K562 (cell line): ENCODE results near the gene DGUOK. TPM values are rescaled to one million over a fixed set of nuclear protein-coding genes. Genes with fewer than 3 reads are reported as not detected.

Experiments
- ATAC-seq: fragments of 200-7000 bp; cut with Tn5 transposase; 3 replicates; pipeline ENCODE4 v1.9.1; 2020; ENCODE audit warnings: moderate library complexity
- BruUV-seq: library from RNA; stranded (reverse); fragments of 400-500 nt; replicated peaks from 2 replicates; lab custom pipeline; 2021; lab: Mats Ljungman, UMichigan
- CTCF ChIA-PET: fragments of 300-600 bp; formaldehyde crosslinking; extraction: SDS; loops from one replicate; lab custom pipeline; 2021; ENCODE audit warnings: low intra/inter-chr PET ratio; lab: Yijun Ruan, JAX
- POLR2A ChIA-PET: fragments of 300-600, 350-650 bp; sonication (Branson Sonifier 250); formaldehyde crosslinking; extraction: SDS; loops from one replicate; lab custom pipeline; 2021; ENCODE audit warnings: antibody characterized with exemption, inconsistent platforms; lab: Yijun Ruan, JAX
- DNase-seq, 4 experiments: peaks; one replicate each; pipeline versions ENCODE4 v3.0.0 to v3.0.0-alpha.2; 2011 to 2018; ENCODE audit warnings: low spot score in 3 of 4, mixed read lengths in 3 of 4; ENCODE audit errors: extremely low read depth in 1 of 4
- FAIRE-seq: peaks from 2 replicates; lab custom pipeline; 2011; peaks lifted over from hg19 to GRCh38; lab: Jason Lieb, UNC
- H2AFZ ChIP-seq: 2 replicates; pipeline ENCODE4 v1.6.0; 2011; ENCODE audit warnings: low read depth, low read length, control low read depth, inconsistent platforms
- H3K27ac ChIP-seq: fragments of 200-600 bp; 3 replicates; pipeline ENCODE4 v1.8.0; 2011; ENCODE audit warnings: low read depth, mild to moderate bottlenecking, control low read depth, inconsistent platforms, low read length, moderate library complexity, mixed read lengths; ENCODE audit errors: extremely low read depth
- H3K27me3 ChIP-seq, 2 experiments: fragments of 300-600 bp in 1 of 2; 2 replicates in 1 of 2; 3 replicates in 1 of 2; pipeline versions ENCODE4 v1.6.0 to v1.8.0; 2011; ENCODE audit warnings: inconsistent platforms in 2 of 2, low read length in 2 of 2, mild to moderate bottlenecking in 1 of 2, mixed read lengths in 1 of 2, moderate library complexity in 1 of 2; ENCODE audit not compliant: control insufficient read depth in 2 of 2, insufficient read depth in 2 of 2
- H3K36me3 ChIP-seq: fragments of 300-600 bp; 3 replicates; pipeline ENCODE4 v1.8.0; 2011; ENCODE audit warnings: mild to moderate bottlenecking, low read length, inconsistent platforms; ENCODE audit not compliant: control insufficient read depth, insufficient read depth
- H3K4me1 ChIP-seq, 2 experiments: fragments of 200-600 bp in 1 of 2; replicated peaks in 1 of 2; 2 replicates in 1 of 2; 3 replicates in 1 of 2; pipeline versions ENCODE4 v1.5.1 to v1.8.0; 2011; ENCODE audit warnings: inconsistent platforms in 2 of 2, low read length in 2 of 2, mild to moderate bottlenecking in 1 of 2, mixed read lengths in 1 of 2, moderate library complexity in 1 of 2; ENCODE audit not compliant: control insufficient read depth in 2 of 2, insufficient read depth in 2 of 2
- H3K4me2 ChIP-seq: 2 replicates; pipeline ENCODE4 v1.6.1; 2011; ENCODE audit warnings: low read length, control low read depth, inconsistent platforms, mixed read lengths; ENCODE audit not compliant: insufficient read depth
- H3K4me3 ChIP-seq: fragments of 200-600 bp; sonication (generic), shearing (Covaris generic); 2 replicates; pipeline ENCODE4 v1.5.1; 2016; ENCODE audit warnings: control low read depth, inconsistent platforms
- H3K79me2 ChIP-seq: fragments of 200-600 bp; 3 replicates; pipeline ENCODE4 v1.8.0; 2011; ENCODE audit warnings: low read length, inconsistent platforms; ENCODE audit not compliant: control insufficient read depth, insufficient read depth
- H3K9ac ChIP-seq, 2 experiments: 2 replicates each; pipeline versions ENCODE4 v1.6.0 to v1.6.1; 2011; ENCODE audit warnings: low read depth in 2 of 2, low read length in 2 of 2, control low read depth in 1 of 2, inconsistent platforms in 1 of 2, mild to moderate bottlenecking in 1 of 2, mixed read lengths in 1 of 2; ENCODE audit not compliant: insufficient read depth in 1 of 2
- H3K9me1 ChIP-seq: one replicate; pipeline ENCODE4 v1.6.0; 2011; ENCODE audit warnings: inconsistent platforms, mild to moderate bottlenecking, low read length, moderate library complexity; ENCODE audit not compliant: control insufficient read depth, insufficient read depth
- H3K9me3 ChIP-seq: replicated peaks from 2 replicates; pipeline ENCODE4 v1.5.1; 2011; ENCODE audit warnings: low read depth, low read length, inconsistent platforms; ENCODE audit not compliant: control insufficient read depth, insufficient read depth
- H4K20me1 ChIP-seq: replicated peaks from 2 replicates; pipeline ENCODE4 v1.6.1; 2011; ENCODE audit warnings: low read length, inconsistent platforms, mixed read lengths; ENCODE audit not compliant: control insufficient read depth, insufficient read depth
- RBFOX2 ChIP-seq: fragments of 200-400 bp; formaldehyde crosslinking; IDR thresholded peaks from 2 replicates; pipeline ENCODE4 v1.6.1; 2017; ENCODE audit warnings: low read depth, mild to moderate bottlenecking, low read length, moderate library complexity
- RBM39 ChIP-seq: fragments of 200-400 bp; formaldehyde crosslinking; optimal IDR thresholded peaks from 2 replicates; pipeline ENCODE3; 2018; ENCODE audit warnings: low read depth, low read length
- SUPT5H ChIP-seq: fragments of 450-650 bp; IDR thresholded peaks from 2 replicates; pipeline ENCODE4 v1.6.1; 2016
- WGBS: fragments of 100-300 bp; shearing (Covaris generic); methylation state at CpG from one replicate; pipeline ENCODE4 v1.1.6; 2016; ENCODE audit warnings: low coverage, mixed read lengths; ENCODE audit not compliant: insufficient coverage; ENCODE audit errors: missing lambda C conversion rate; 5-methylcytosine and 5-hydroxymethylcytosine counted together
- in situ Hi-C: fragments of 300-500 bp; cut with MboI; formaldehyde crosslinking; loops from 4 replicates; pipeline ENCODE4 v1.15.0; 2018; ENCODE audit warnings: inconsistent platforms, mixed read lengths
- intact Hi-C: fragments of 100-400 bp; cut with micrococcal nuclease; formaldehyde crosslinking; loops from 2 replicates; pipeline ENCODE4 v1.14.2; 2022
- polyA plus RNA-seq, 8 experiments: library from polyadenylated mRNA; depleted of rRNA in 4 of 8; stranded (reverse) in 5 of 8; unstranded in 3 of 8; fragments of >200 nt; fragmentation: Nextera tagmentation in 2 of 8; fragmentation: Illumina TruSeq in 1 of 8; extraction: Ambion mirVana in 2 of 8; extraction: Trizol in 1 of 8; gene quantifications; 2 replicates each; pipeline versions ENCODE4 v1.2.1 to v1.2.3, GENCODE V29; 2011 to 2014; ENCODE audit warnings: inconsistent platforms in 1 of 8, missing spikeins in 1 of 8
- total RNA-seq, 7 experiments: library from RNA; depleted of rRNA in 6 of 7; stranded (reverse); fragments of >200 nt in 6 of 7; fragmentation: Illumina TruSeq in 2 of 7; extraction: Trizol in 2 of 7; gene quantifications; 2 replicates each; pipeline versions ENCODE4 v1.2.1 to v1.2.3, GENCODE V29; 2011 to 2021; ENCODE audit warnings: low replicate concordance in 1 of 7
- TF ChIP-seq, protein P1 (sequence below): sonication (generic); formaldehyde crosslinking; IDR thresholded peaks from 2 replicates; pipeline ENCODE4 v1.8.1; 2023; ENCODE audit warnings: mild to moderate bottlenecking, missing genetic modification reagents

DGUOK gene
- total and polyA plus RNA-seq, 9 of the 15 experiments (the other 6 are each of a cell fraction or from before 2014, with no cell fraction given): 67.0 to 288 (median 126) TPM

DNA sequence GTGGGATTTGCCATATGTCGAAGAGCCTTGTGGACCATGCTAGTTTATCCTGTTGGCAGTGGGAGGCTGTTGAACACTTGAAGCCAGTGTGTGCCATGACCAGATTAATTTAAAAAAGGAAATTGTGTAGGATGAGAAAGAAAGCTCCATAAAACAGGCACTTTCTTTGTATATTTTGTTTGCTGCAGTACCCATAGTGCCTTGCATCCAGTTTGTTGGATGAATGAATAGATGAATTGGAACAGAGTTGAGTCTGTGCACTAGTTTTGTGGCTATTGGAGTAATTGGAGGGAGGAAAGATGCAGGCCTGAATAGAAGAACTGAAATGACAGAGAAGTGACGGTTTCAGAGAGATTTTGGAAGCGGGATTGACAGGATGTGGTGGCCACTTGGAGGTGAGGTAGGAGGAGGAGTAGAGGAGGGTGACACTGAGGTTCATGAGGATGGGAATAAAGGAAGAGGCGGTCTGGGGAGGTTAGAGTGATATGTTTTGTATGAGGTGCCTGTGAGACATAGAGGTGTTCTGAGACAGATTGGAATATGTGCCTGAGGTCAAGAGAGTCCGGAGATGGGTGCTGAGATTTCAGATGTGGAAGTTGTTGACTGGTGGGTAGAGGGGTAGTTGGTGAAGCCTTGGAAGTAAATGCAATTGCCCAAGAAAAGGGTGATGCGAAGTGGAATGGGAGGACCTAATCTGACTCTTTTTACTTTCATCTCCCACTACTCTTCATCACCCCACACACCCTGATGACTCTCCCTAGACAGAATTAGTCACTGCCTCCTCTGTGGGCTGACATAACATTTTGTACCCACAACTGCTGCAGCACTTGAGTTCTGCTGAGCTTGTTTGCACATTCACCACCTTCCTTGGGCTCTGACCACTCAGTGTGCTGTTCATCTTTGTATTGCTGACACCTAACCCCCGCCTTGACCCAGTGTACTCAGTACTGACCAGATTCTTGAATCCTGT lies 5.1 kb downstream of the DGUOK start:
- DNase-seq: no peak
- BruUV-seq: no TSS peak
- peaks cover 75% of the 10 kb centered on the region; the same call in 2 of the 3 replicates for H3K36me3 ChIP-seq
- POLR2A ChIA-PET: no interaction called here
- no peak for FAIRE-seq
- peaks cover 2% of the 10 kb centered on the region for H3K9me1 ChIP-seq
- H3K4me3 ChIP-seq: no peak overlapping the region
- H3K27me3 ChIP-seq: no peaks in the 10 kb centered on the region
- no peak overlapping the region; the same call in 1 of the 2 replicates for H3K4me2 ChIP-seq
- in situ Hi-C loops: no loop called here
- no peak for ATAC-seq
- peaks cover 29% of the 10 kb centered on the region for H4K20me1 ChIP-seq
- no peak overlapping the region for H3K27ac ChIP-seq
- CTCF ChIA-PET: no interaction called here
- intact Hi-C loops: no loop called here
- 89% methylated on average over 6 of the region's 7 CpGs for WGBS
- no peak overlapping the region for H2AFZ ChIP-seq
- no peaks in the 10 kb centered on the region for H3K9me3 ChIP-seq
- peaks cover 9 to 24% of the 10 kb centered on the region in 2 experiments; a peak in 4 of 5 replicates for H3K4me1 ChIP-seq
- 0 out of 2 replicates have a peak, but pooled peaks have one; percentile 25 for TF ChIP-seq SUPT5H
- TF ChIP-seq RBFOX2: no peak
- TF ChIP-seq, all 486 proteins: peak for 1
- H3K9ac ChIP-seq: no peak overlapping the region; a peak in 1 of 4 replicates
- H3K79me2 ChIP-seq: peaks cover 92% of the 10 kb centered on the region

DNA sequence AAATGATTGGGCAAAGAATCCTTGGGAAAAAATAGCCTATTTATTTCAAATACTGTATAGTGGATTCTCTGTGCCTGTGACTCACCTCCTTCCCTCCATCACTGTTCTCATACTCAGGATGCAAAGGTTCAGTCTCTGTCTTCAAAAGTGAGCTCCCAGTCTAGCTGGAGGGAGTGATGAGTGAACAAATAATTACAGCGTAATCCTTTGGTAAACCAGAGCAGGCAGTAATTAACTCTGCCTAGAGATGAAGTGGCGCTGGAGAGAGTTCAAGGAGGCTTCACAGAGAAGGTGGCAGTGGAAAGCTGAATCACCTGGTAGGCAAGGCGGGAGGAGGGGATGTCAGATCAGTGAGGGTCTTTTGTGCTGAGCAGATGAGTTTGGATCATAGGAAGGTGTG lies 6.5 kb downstream of the DGUOK start:
- Histone ChIP-seq H3K27me3 (no peaks in the 10 kb centered on the region), H2AFZ (no peak overlapping the region), H3K36me3 (peaks cover 83% of the 10 kb centered on the region; the same call in 2 of the 3 replicates), H3K4me2 (no peak overlapping the region), H3K4me1 (peaks cover 3 to 21% of the 10 kb centered on the region in 2 experiments; a peak in 3 of 5 replicates), H3K9me3 (no peaks in the 10 kb centered on the region), H4K20me1 (peaks cover 41% of the 10 kb centered on the region), H3K27ac (no peak overlapping the region), H3K4me3 (no peak overlapping the region), H3K79me2 (peaks cover 92% of the 10 kb centered on the region), H3K9ac (peak overlapping the region in 1 of 2 experiments; percentile 26; a peak in 1 of 4 replicates), H3K9me1 (peaks cover 3% of the 10 kb centered on the region)
- BruUV-seq: no TSS peak
- POLR2A ChIA-PET: interaction anchor here (0.6 to 1.2 kb wide), 2 partner anchors 11 to 70 kb away, joined by 4 to 6 read pairs; no protein-coding TSS in a partner anchor
- FAIRE-seq (no peak), ATAC-seq (no peak), DNase-seq (no peak)
- in situ Hi-C loops (no loop called here), intact Hi-C loops (no loop called here)
- 96% methylated on average over 3 of the region's 3 CpGs for WGBS
- CTCF ChIA-PET: no interaction called here
- TF ChIP-seq, protein P1, sequence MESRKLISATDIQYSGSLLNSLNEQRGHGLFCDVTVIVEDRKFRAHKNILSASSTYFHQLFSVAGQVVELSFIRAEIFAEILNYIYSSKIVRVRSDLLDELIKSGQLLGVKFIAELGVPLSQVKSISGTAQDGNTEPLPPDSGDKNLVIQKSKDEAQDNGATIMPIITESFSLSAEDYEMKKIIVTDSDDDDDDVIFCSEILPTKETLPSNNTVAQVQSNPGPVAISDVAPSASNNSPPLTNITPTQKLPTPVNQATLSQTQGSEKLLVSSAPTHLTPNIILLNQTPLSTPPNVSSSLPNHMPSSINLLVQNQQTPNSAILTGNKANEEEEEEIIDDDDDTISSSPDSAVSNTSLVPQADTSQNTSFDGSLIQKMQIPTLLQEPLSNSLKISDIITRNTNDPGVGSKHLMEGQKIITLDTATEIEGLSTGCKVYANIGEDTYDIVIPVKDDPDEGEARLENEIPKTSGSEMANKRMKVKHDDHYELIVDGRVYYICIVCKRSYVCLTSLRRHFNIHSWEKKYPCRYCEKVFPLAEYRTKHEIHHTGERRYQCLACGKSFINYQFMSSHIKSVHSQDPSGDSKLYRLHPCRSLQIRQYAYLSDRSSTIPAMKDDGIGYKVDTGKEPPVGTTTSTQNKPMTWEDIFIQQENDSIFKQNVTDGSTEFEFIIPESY: no peak
- TF ChIP-seq RBM39: no peak
